Colonic mucosa (tissue), 4 donors: ENCODE measurements around the gene ZNF268. TPM values are rescaled to one million over a fixed set of nuclear protein-coding genes. Genes with fewer than 3 reads are reported as not detected.

Experiments
- DNase-seq: peaks from one replicate; pipeline ENCODE4 v3.0.0-alpha.2; 2020
- H3K27ac ChIP-seq: fragments of 200-600 bp; one replicate; pipeline ENCODE4 v1.8.0; 2021
- H3K27me3 ChIP-seq: fragments of 200-600 bp; one replicate; pipeline ENCODE4 v1.8.0; 2021
- H3K36me3 ChIP-seq: fragments of 200-600 bp; one replicate; pipeline ENCODE4 v1.8.0; 2021
- H3K4me1 ChIP-seq: fragments of 200-600 bp; one replicate; pipeline ENCODE4 v1.8.0; 2021; ENCODE audit warnings: mild to moderate bottlenecking
- H3K4me3 ChIP-seq: fragments of 200-600 bp; one replicate; pipeline ENCODE4 v1.8.0; 2021
- H3K9ac ChIP-seq, 2 donors: one replicate each; pipeline ENCODE4 v1.7.0; 2013; ENCODE audit warnings: control low read depth in 2 of 2, low read depth in 2 of 2, low read length in 2 of 2
- H3K9me3 ChIP-seq: fragments of 200-600 bp; one replicate; pipeline ENCODE4 v1.8.0; 2021
- CTCF ChIP-seq: fragments of 200-600 bp; IDR thresholded peaks from one replicate; pipeline ENCODE4 v1.8.0; 2022; ENCODE audit warnings: antibody characterized with exemption, mild to moderate bottlenecking
- intact Hi-C: fragments of 100-400 bp; cut with DNase I; formaldehyde crosslinking; loops from one replicate; pipeline ENCODE4 v1.14.1; 2022
- total RNA-seq, 2 donors: library from RNA; stranded (reverse); fragmentation: NEBNext Ultra II Directional in 1 of 2; extraction: Animal tissue kit (Norgen Biotek cat#: 25700) in 1 of 2; gene quantifications; one replicate each; pipeline ENCODE4 v1.2.1, GENCODE V29; 2021
- donor health status: healthy.
- donor health status: DM: no; HTN: no; CAD: no.
- donor health status: DM: no; HTN: no; CAD: no.

ZNF268 gene
- total RNA-seq, 2 donors from 2014 or later, result 13.3 to 15.5 TPM

GRCh38 chr12:133264173-133264572 is 82.9 kb downstream of the ZNF268 start:
- Histone ChIP-seq H3K9me3 (no peaks in the 10 kb centered on the region), H3K4me1 (no peaks in the 10 kb centered on the region), H3K27me3 (no peaks in the 10 kb centered on the region), H3K4me3 (no peak overlapping the region), H3K27ac (no peak overlapping the region), H3K36me3 (no peaks in the 10 kb centered on the region), H3K9ac (no peak overlapping the region)
- intact Hi-C loops, result no loop called here
- no peak for DNase-seq
- no peak for TF ChIP-seq CTCF

Other genes with a start within 250 kb of the ZNF268 start
- gene ZNF605, start 225.2 kb upstream of the ZNF268 start, total RNA-seq, result 1 to 10 TPM; 7.5 to 8.3 TPM
- 1 to 10 TPM; 6.7 to 7.2 TPM for gene ZNF26, start 195.1 kb upstream of the ZNF268 start, total RNA-seq
- gene ZNF84, start 144.0 kb upstream of the ZNF268 start, total RNA-seq, result 10 to 100 TPM in 1 of 2 donors, 1 to 10 TPM in 1; 8.7 to 15.7 TPM
- gene ZNF140, start 100.6 kb upstream of the ZNF268 start, total RNA-seq, result 10 to 100 TPM in 1 of 2 donors, 1 to 10 TPM in 1; 9.4 to 15.6 TPM
- gene ZNF891, start 51.2 kb upstream of the ZNF268 start, total RNA-seq, result 1 to 10 TPM; 1.0 to 1.3 TPM
- 1 to 10 TPM; 2.7 to 4.1 TPM for gene ZNF10, start 50.9 kb upstream of the ZNF268 start, total RNA-seq
- not detected for gene ANHX, start 54.4 kb downstream of the ZNF268 start, total RNA-seq